HG02571 (cell line): ENCODE measurements around the gene CHAD.
A peak's percentile ranks its signal among the peaks of the same experiment; 100 is the strongest.

Source experiments
- ATAC-seq: cut with Tn5 transposase; IDR thresholded peaks from one replicate; pipeline ENCODE4 v1.9.1; 2021; ENCODE audit warnings: mild to moderate bottlenecking, moderate library complexity; ENCODE audit not compliant: unreplicated experiment

The CHAD gene, protein sequence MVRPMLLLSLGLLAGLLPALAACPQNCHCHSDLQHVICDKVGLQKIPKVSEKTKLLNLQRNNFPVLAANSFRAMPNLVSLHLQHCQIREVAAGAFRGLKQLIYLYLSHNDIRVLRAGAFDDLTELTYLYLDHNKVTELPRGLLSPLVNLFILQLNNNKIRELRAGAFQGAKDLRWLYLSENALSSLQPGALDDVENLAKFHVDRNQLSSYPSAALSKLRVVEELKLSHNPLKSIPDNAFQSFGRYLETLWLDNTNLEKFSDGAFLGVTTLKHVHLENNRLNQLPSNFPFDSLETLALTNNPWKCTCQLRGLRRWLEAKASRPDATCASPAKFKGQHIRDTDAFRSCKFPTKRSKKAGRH

GRCh38 chr17:50468304-50469207, at the start of gene CHAD:
Gene CHAD, minus strand, starts transcription at chr17:50468880. Its CDS starts 67 bp downstream, at chr17:50468813.
- ATAC-seq: no peak

GRCh38 chr17:50517504-50518383, 49.1 kb upstream of the CHAD start:
- ATAC-seq: no peak

DNA sequence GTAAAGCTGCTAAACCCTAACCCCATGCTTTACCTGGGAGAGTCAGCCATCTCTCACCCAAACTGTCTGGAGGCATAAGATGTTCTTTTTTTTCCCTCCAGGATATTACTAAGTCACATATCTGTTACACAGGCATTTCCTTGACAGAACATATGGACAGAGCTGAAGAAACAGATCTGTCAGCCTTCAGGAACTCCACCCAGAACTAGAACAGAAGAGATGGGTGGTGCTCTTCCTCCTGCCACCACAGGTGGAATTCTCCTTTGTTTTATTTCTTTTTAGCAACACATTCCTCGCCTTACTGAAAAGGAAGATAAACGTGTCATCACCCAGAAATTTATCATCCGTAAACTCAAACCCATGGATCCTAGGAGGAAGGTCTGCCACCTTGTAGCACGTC, 48.3 kb upstream of the CHAD start:
- ATAC-seq: no peak

DNA sequence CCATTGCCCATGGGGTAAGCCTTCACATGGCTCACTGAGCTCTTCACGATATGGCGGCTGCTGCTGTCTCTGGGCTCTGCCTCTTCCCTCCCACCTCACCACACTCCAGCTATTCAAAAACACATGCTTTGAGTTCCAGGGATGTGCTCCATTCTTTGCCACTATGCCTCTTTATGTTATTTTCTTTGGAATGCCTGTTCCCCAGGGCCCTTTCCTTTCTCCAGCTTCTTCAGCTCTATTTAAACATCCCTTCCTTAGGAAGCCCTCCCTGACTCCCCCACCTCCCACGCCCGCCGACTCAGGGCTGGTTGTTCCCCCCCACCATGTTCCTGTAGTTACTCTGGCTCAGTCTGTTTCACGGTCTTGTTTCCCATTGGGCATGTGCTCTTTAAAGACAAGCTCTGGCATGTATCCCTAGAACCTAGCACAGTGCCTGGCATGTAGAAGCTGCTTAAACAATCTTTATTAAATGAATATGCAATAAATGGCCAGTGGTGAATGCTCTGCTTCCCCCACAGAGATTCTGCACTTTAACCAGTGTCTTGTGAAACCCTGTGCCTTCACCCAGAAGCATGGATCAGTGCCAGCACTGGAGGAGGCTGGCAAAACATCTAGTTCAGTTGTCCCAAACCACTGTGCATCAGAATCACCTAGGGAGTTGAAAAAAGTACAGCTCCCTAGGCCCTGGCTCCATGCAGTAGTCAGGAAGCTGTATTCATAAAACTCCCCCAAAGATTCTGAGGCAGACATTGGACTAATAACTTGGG, 46.4 kb upstream of the CHAD start:
- ATAC-seq: no peak

DNA sequence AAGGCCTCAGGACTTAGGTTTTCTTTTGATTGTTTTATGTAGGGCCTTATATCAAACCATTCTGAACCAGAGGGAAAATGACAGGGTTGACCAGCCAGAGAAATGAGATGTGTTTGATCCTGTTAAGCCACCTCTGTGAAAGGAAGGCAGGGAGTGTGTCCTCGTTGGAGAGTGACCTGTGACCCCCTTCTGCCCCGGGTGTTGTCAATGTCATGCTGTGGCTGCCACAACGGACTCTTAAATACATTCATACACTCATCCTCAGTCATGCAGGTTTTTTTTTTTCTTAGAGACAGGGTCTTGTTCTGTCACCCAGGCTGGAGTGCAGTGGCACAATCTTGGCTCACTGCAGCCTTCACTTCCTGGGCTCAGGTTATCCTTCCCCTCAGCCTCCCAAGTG, 45.7 kb upstream of the CHAD start:
- no peak for ATAC-seq

DNA sequence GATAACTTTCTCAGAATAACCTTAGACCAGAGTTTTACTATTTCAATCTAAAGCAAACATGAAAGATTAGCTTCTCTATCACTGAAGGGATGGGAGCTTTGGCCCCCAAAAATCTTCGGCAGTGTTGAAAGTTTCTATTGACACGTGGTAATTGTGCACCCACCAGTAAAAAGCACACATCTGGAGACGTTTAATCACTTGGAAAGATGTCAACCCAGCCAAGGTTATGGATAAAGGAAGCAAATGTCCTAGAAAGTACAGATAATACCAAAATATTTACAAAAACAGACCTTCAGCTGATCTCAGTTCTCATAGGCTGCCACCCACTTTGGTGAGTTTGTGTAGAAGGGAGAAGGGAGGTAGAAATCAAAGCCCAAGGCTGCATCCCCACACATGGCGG, 44.8 kb upstream of the CHAD start:
- ATAC-seq: no peak

DNA sequence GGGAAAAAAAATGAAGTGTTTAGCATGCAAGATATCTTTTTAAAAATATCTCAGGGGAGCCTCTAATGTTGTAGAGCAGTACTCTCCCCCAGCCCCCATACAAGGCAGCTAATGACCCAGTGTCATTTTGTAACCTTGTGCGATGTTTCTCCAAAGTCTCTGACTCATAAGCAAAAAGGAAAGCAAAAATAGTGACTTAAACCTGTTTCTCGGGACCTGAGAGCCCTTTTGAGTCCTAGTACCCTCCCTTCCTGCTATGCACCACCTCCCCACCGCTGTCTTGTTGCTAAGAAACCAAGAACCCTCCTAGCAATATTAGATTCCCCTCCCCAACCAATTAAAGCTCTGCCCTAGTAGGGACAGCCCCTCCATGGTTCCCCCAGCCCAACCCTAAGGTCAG, 42.4 kb upstream of the CHAD start:
- ATAC-seq: peak; percentile 67

- no peak for ATAC-seq
Observed at GRCh38 chr17:50508573-50509460, 40.1 kb upstream of the CHAD start.

- ATAC-seq: peak; percentile 45
Observed at GRCh38 chr17:50507871-50508572, 39.3 kb upstream of the CHAD start, which contains the start of gene MYCBPAP. Gene MYCBPAP, plus strand, starts transcription at chr17:50508439. Its CDS starts 236 bp downstream, at chr17:50508675.

DNA sequence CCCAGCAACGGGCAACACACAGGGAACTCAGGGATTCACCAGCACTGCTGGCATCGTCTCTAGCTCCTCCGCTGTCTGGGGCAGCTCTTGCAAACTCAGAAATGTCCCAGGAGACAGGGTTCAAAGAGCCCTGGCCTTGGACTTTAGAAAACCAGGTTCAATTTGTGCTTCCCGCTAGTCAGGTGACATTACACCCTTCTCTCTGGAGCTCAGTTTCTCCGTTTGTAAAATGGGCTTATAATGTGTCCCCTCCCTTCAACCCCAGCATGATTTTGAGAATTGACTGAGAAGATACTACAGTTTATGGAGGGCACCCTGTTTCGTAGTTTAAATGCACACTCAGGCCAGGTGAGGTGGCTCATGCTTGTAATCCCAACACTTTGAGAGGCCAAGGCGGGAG, 37.6 kb upstream of the CHAD start:
- no peak for ATAC-seq

DNA sequence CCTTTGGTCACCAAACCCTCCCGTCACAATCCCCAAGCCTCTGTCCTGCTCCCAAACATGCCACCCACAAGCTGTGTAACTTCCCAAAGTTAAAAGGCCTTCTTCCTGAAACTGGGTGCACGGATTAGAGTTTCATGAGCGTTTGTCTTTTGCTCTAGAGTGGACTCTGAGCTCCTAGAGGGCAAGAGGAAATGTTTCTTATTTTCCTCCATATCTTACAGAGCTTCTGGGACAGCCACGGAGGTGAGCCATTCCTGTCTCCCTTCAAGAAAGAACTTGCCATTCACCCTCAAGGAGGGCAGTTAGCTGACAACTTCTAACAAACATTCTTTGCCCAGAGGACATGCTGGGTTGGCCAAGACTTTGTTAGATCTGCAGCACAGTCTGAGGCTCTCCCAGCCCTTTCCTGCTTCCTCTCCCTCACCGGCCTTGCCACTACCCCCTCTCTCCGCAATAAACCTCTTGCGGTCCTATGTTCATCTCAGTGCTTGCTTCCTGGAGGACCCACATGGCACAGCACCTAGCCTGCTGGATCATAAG, 37.0 kb upstream of the CHAD start:
- no peak for ATAC-seq

DNA sequence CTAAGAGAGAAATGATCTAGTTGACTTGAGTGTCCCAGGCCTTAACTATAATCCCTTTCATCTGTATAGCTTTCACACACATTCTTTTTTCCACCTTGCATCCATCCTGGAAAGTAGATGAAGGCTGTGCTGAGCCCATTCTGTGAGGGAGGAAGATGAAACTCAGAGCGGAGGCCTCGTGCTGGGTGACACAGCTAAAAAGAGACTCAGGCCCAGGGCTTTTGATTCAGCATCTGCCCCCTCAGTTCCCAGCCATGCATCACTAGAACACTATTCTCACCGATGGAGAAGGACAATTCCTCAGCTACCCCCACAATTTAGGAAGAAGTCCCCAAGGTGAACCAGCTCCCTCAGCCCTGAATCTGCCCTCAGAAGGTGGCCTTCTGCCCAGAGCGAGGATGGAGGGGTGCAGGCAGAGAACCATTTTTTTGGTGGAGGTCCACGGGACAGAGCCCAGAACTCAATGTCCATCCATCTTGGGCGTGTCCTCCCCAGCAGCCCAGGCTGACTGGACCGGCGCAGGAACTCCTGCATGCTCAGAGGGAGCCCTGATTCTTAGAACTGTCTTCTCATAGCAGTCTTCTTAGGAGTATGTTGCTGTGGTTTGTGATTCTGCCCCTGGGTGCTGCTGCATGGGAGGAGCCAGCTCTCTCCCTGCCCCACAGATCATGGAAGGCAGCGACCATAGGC, 33.8 kb upstream of the CHAD start:
- ATAC-seq: no peak

GRCh38 chr17:50501054-50501453, 32.4 kb upstream of the CHAD start:
- no peak for ATAC-seq

DNA sequence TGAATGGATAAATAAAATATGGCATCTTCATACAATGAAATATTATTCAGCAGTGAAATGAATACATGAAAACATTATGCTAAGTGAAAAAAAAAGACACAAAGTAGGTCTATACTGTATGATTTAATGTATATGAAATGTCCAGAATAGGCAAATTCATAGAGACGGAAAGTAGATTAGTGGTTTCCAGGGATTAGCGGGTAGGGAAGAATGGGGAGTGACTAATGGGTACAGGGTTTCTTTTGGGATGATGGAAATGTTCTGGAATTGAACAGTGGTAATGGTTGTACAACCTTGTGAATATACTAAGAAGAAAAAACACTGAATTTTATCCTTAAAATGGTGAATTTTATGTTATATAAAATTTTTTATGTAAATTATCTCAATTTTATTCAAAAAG, 31.0 kb upstream of the CHAD start:
- no peak for ATAC-seq

DNA sequence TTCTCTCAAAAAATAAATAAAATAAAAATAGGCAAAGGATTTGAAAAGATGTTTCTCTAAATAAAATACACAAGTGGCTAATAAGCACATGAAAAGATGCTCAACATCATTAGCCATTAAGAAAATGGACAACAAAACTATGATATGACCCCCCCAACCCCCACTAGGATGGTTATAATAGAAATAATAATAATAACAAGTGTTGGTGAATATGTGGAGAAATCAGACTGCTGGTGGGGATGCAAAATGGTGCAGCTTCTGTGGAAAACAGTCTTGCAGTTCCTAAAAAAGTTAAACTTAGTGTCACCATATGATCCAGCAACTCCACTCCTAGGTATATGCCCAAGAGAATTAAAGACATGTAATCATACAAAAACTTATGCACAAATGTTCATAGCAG, 30.6 kb upstream of the CHAD start:
- ATAC-seq: no peak

DNA sequence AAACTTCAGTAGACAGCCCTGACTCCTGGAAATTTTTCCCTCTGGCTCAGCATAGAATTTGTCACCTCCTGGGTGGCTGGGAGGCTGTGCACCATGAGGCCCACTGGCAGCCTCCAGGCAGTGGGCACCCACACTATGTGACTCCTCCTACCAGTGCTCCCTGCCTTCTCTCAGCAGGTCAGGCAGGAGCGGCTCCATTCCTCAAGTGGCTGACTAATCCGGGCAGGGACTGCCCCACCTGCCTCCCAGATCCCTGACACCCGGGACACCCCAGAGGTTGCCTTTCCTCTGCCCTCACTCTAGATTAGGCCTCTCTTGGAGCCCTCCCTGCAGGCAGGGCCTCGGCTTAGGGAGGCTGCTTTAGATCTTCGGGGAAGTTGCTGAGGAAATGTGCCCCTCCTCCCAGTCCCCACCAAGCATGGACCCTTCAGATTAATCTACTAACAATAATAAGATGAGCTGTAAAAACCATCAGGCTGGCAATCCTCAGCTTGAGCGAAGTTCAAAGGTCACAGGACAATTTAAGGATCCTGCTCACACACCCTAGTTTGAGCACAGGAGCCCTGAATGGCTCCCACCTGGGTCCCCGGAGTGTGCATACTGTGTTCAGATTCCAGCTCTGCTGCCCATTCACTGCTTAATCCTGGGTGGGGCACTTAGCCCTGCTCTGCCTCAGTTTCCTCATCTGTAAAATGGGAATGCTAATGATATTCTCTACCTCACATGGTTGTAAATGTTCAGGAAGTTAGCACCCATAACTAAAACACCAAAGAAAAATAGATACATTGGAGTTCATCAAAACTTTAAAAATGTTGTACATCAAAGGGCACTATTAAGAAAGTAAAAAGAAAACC, 29.6 kb upstream of the CHAD start:
- no peak for ATAC-seq

- ATAC-seq: no peak
Observed at GRCh38 chr17:50495918-50496317, 27.2 kb upstream of the CHAD start.
